SK-N-MC (cell line): Measurements from ENCODE around the gene LONP1.

Experiments used
- EZH2 ChIP-seq: fragments of 200-600 bp; sonication (generic); IDR thresholded peaks from one replicate; pipeline ENCODE4 v1.6.1; 2017; ENCODE audit warnings: antibody characterized with exemption
- FOXP2 ChIP-seq: optimal IDR thresholded peaks from 2 replicates; pipeline ENCODE3; 2011; ENCODE audit warnings: mild to moderate bottlenecking, moderate library complexity; ENCODE audit not compliant: insufficient read depth; ENCODE audit errors: extremely low read length, control extremely low read depth
- POLR2AphosphoS5 ChIP-seq: IDR thresholded peaks from 2 replicates; pipeline ENCODE4 v1.6.1; 2012; ENCODE audit warnings: mild to moderate bottlenecking, low read depth, low read length, borderline replicate concordance

GRCh38 chr19:5705552-5705951 is 14.4 kb downstream of the LONP1 start:
- TF ChIP-seq POLR2AphosphoS5 = no peak
- no peak for TF ChIP-seq EZH2
- no peak for TF ChIP-seq FOXP2
